Measurements from ENCODE around the gene CEP44. TPM values are rescaled to one million over a fixed set of nuclear protein-coding genes. Genes with fewer than 3 reads are reported as not detected.

Gene CEP44
- polyA plus RNA-seq, 1 donor from 2014 or later = 19.3 TPM

- Histone ChIP-seq H3K79me2 (replicated peaks; ENCODE audit: insufficient read depth, low read length) (peaks cover 15% of the 10 kb centered on the region), H3F3A (ENCODE audit: insufficient read depth, low read length, poor library complexity, severe bottlenecking) (no peaks in the 10 kb centered on the region), H3K9me2 (ENCODE audit: insufficient read depth, low read length) (no peaks in the 10 kb centered on the region), H3K4me3 (ENCODE audit: low read length) (peak overlapping the region; percentile 47), H4K20me1 (ENCODE audit: insufficient read depth) (no peaks in the 10 kb centered on the region), H3K4me2 (ENCODE audit: low read length) (peak overlapping the region; percentile 43), H3K27ac (ENCODE audit: low read length) (peak overlapping the region; percentile 54), H3K9me3 (ENCODE audit: low read length) (no peaks in the 10 kb centered on the region), H3K27me3 (ENCODE audit: insufficient read depth, low read depth, low read length) (no peaks in the 10 kb centered on the region), H2AFZ (ENCODE audit: low read depth, low read length) (no peak overlapping the region), H3K36me3 (ENCODE audit: insufficient read depth, low read length) (no peaks in the 10 kb centered on the region), H3K9ac (ENCODE audit: low read length) (no peak overlapping the region)
- no peak for TF ChIP-seq EP300 (conservative IDR thresholded peaks at IDR 0.05; ENCODE audit: poor library complexity, severe bottlenecking)
- TF ChIP-seq, protein P1, sequence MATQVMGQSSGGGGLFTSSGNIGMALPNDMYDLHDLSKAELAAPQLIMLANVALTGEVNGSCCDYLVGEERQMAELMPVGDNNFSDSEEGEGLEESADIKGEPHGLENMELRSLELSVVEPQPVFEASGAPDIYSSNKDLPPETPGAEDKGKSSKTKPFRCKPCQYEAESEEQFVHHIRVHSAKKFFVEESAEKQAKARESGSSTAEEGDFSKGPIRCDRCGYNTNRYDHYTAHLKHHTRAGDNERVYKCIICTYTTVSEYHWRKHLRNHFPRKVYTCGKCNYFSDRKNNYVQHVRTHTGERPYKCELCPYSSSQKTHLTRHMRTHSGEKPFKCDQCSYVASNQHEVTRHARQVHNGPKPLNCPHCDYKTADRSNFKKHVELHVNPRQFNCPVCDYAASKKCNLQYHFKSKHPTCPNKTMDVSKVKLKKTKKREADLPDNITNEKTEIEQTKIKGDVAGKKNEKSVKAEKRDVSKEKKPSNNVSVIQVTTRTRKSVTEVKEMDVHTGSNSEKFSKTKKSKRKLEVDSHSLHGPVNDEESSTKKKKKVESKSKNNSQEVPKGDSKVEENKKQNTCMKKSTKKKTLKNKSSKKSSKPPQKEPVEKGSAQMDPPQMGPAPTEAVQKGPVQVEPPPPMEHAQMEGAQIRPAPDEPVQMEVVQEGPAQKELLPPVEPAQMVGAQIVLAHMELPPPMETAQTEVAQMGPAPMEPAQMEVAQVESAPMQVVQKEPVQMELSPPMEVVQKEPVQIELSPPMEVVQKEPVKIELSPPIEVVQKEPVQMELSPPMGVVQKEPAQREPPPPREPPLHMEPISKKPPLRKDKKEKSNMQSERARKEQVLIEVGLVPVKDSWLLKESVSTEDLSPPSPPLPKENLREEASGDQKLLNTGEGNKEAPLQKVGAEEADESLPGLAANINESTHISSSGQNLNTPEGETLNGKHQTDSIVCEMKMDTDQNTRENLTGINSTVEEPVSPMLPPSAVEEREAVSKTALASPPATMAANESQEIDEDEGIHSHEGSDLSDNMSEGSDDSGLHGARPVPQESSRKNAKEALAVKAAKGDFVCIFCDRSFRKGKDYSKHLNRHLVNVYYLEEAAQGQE (IDR thresholded peaks at IDR 0.05; ENCODE audit: borderline replicate concordance) = no peak
- no peak for TF ChIP-seq MXI1 (conservative IDR thresholded peaks at IDR 0.05; ENCODE audit: poor library complexity, severe bottlenecking)
- TF ChIP-seq RAD21 (conservative IDR thresholded peaks at IDR 0.05) = no peak
- no peak for TF ChIP-seq SMC3 (conservative IDR thresholded peaks at IDR 0.05; ENCODE audit: poor library complexity)
- no peak for TF ChIP-seq EZH2 (IDR thresholded peaks at IDR 0.05; ENCODE audit: borderline replicate concordance, insufficient read depth, low read length, poor library complexity, severe bottlenecking)
- no peak for TF ChIP-seq TAF1 (IDR thresholded peaks at IDR 0.05; ENCODE audit: low read depth)
- no peak for TF ChIP-seq POLR2AphosphoS5 (IDR thresholded peaks at IDR 0.05)
- TF ChIP-seq, protein P2, sequence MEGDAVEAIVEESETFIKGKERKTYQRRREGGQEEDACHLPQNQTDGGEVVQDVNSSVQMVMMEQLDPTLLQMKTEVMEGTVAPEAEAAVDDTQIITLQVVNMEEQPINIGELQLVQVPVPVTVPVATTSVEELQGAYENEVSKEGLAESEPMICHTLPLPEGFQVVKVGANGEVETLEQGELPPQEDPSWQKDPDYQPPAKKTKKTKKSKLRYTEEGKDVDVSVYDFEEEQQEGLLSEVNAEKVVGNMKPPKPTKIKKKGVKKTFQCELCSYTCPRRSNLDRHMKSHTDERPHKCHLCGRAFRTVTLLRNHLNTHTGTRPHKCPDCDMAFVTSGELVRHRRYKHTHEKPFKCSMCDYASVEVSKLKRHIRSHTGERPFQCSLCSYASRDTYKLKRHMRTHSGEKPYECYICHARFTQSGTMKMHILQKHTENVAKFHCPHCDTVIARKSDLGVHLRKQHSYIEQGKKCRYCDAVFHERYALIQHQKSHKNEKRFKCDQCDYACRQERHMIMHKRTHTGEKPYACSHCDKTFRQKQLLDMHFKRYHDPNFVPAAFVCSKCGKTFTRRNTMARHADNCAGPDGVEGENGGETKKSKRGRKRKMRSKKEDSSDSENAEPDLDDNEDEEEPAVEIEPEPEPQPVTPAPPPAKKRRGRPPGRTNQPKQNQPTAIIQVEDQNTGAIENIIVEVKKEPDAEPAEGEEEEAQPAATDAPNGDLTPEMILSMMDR (IDR thresholded peaks at IDR 0.05; ENCODE audit: poor library complexity, severe bottlenecking) = no peak
These were observed 17.3 kb upstream of the CEP44 start for GRCh38 chr4:174266416-174266815.

- Histone ChIP-seq H3K4me3 (ENCODE audit: low read length) (no peak overlapping the region), H3F3A (ENCODE audit: insufficient read depth, low read length, poor library complexity, severe bottlenecking) (no peaks in the 10 kb centered on the region), H3K9me2 (ENCODE audit: insufficient read depth, low read length) (no peaks in the 10 kb centered on the region), H3K27ac (ENCODE audit: low read length) (no peak overlapping the region), H3K36me3 (ENCODE audit: insufficient read depth, low read length) (no peaks in the 10 kb centered on the region), H4K20me1 (ENCODE audit: insufficient read depth) (no peaks in the 10 kb centered on the region), H2AFZ (ENCODE audit: low read depth, low read length) (no peak overlapping the region), H3K4me2 (ENCODE audit: low read length) (no peak overlapping the region), H3K9me3 (ENCODE audit: low read length) (no peaks in the 10 kb centered on the region), H3K9ac (ENCODE audit: low read length) (no peak overlapping the region), H3K27me3 (ENCODE audit: insufficient read depth, low read depth, low read length) (no peaks in the 10 kb centered on the region), H3K79me2 (replicated peaks; ENCODE audit: insufficient read depth, low read length) (peaks cover 14% of the 10 kb centered on the region)
- no peak for TF ChIP-seq TAF1 (IDR thresholded peaks at IDR 0.05; ENCODE audit: low read depth)
- no peak for TF ChIP-seq EP300 (conservative IDR thresholded peaks at IDR 0.05; ENCODE audit: poor library complexity, severe bottlenecking)
- TF ChIP-seq, protein P1 (IDR thresholded peaks at IDR 0.05; ENCODE audit: borderline replicate concordance) = no peak
- TF ChIP-seq SMC3 (conservative IDR thresholded peaks at IDR 0.05; ENCODE audit: poor library complexity) = no peak
- no peak for TF ChIP-seq POLR2AphosphoS5 (IDR thresholded peaks at IDR 0.05)
- TF ChIP-seq, protein P2 (IDR thresholded peaks at IDR 0.05; ENCODE audit: poor library complexity, severe bottlenecking) = no peak
- TF ChIP-seq EZH2 (IDR thresholded peaks at IDR 0.05; ENCODE audit: borderline replicate concordance, insufficient read depth, low read length, poor library complexity, severe bottlenecking) = no peak
- TF ChIP-seq MXI1 (conservative IDR thresholded peaks at IDR 0.05; ENCODE audit: poor library complexity, severe bottlenecking) = no peak
- no peak for TF ChIP-seq RAD21 (conservative IDR thresholded peaks at IDR 0.05)
These were observed 9.8 kb upstream of the CEP44 start for GRCh38 chr4:174273930-174274329.

Data from neural cell (in vitro differentiated cells).